ENCODE data around the gene C4orf50. TPM values are rescaled to one million over a fixed set of nuclear protein-coding genes. Genes with fewer than 3 reads are reported as not detected.

C4orf50 gene
- total and polyA plus RNA-seq, 4 donors = under 0.01 to 0.17 TPM; not detected in 2

- TF ChIP-seq GABPA (IDR thresholded peaks at IDR 0.05 in 1 of 2, conservative IDR thresholded peaks at IDR 0.05 in 1 of 2) (no peak), FOXA1 (IDR thresholded peaks at IDR 0.05) (no peak), YY1 (IDR thresholded peaks at IDR 0.05) (no peak)
Observed at GRCh38 chr4:5943561-5943960, 74.7 kb downstream of the C4orf50 start (continued).

GRCh38 chr4:5942947-5943346 lies 75.3 kb downstream of the C4orf50 start:
- peak in 1 of 2 donors; percentile 12 for TF ChIP-seq RXRA (IDR thresholded peaks at IDR 0.05)
- no peak for TF ChIP-seq NR2F2 (IDR thresholded peaks at IDR 0.05)
- peak in 1 of 2 donors; percentile 28 for TF ChIP-seq EGR1 (IDR thresholded peaks at IDR 0.05; ENCODE audit: low read depth in 2 of 2)
- 27% methylated on average over 9 of the region's 9 CpGs for WGBS
- H3K4me3 ChIP-seq (ENCODE audit: low read depth in 1 of 3, low read length in 3 of 3) = no peak overlapping the region
- DNase-seq (ENCODE audit: low spot score) = no peak
- peaks cover 0 to 7% (median 0%) of the 10 kb centered on the region in 4 donors for H3K27me3 ChIP-seq (ENCODE audit: control insufficient read depth in 4 of 4, insufficient read depth in 4 of 4, low read length in 3 of 4)
- no peaks in the 10 kb centered on the region for H3K36me3 ChIP-seq (ENCODE audit: control insufficient read depth in 4 of 4, insufficient read depth in 3 of 4, low read depth in 1 of 4, low read length in 3 of 4)
- no peak overlapping the region for H3K27ac ChIP-seq (ENCODE audit: low read depth in 1 of 2, low read length in 2 of 2)
- peaks cover 0 to 13% (median 3%) of the 10 kb centered on the region in 4 donors for H3K9me3 ChIP-seq (ENCODE audit: control insufficient read depth in 4 of 4, low read length in 3 of 4)
- H3K9ac ChIP-seq (ENCODE audit: low read depth in 1 of 2, low read length in 2 of 2) = no peak overlapping the region
- H3K4me1 ChIP-seq (ENCODE audit: control insufficient read depth in 4 of 4, insufficient read depth in 4 of 4, low read length in 3 of 4) = no peaks in the 10 kb centered on the region

- H3K27me3 ChIP-seq (ENCODE audit: control insufficient read depth in 4 of 4, insufficient read depth in 4 of 4, low read length in 3 of 4) = peaks cover 0 to 9% (median 0%) of the 10 kb centered on the region in 4 donors
- H3K4me3 ChIP-seq (ENCODE audit: low read depth in 1 of 3, low read length in 3 of 3) = no peak overlapping the region
- H3K27ac ChIP-seq (ENCODE audit: low read depth in 1 of 2, low read length in 2 of 2) = no peak overlapping the region
- no peaks in the 10 kb centered on the region for H3K4me1 ChIP-seq (ENCODE audit: control insufficient read depth in 4 of 4, insufficient read depth in 4 of 4, low read length in 3 of 4)
- no peak for TF ChIP-seq ZBTB33 (IDR thresholded peaks at IDR 0.05)
- no peak for TF ChIP-seq FOXA2 (IDR thresholded peaks at IDR 0.05)
- no peak for TF ChIP-seq YY1 (IDR thresholded peaks at IDR 0.05)
- TF ChIP-seq REST (IDR thresholded peaks at IDR 0.05) = no peak
- TF ChIP-seq FOXA1 (IDR thresholded peaks at IDR 0.05) = no peak
- TF ChIP-seq NR2F2 (IDR thresholded peaks at IDR 0.05) = no peak
- TF ChIP-seq HNF4A (conservative IDR thresholded peaks at IDR 0.05) = no peak
- TF ChIP-seq CTCF (IDR thresholded peaks at IDR 0.05; ENCODE audit: low read depth, low read length, missing input control) = no peak
- no peak for TF ChIP-seq EGR1 (IDR thresholded peaks at IDR 0.05; ENCODE audit: low read depth in 2 of 2)
- TF ChIP-seq TAF1 (conservative IDR thresholded peaks at IDR 0.05) = no peak
- no peak for TF ChIP-seq ATF3 (IDR thresholded peaks at IDR 0.05)
- no peak for TF ChIP-seq JUND (IDR thresholded peaks at IDR 0.05)
- TF ChIP-seq RXRA (IDR thresholded peaks at IDR 0.05) = no peak
- H3K9me3 ChIP-seq (ENCODE audit: control insufficient read depth in 4 of 4, low read length in 3 of 4) = peaks cover 0 to 5% (median 3%) of the 10 kb centered on the region in 4 donors
- 50% methylated on average over 6 of the region's 6 CpGs for WGBS
- no peaks in the 10 kb centered on the region for H3K36me3 ChIP-seq (ENCODE audit: control insufficient read depth in 4 of 4, insufficient read depth in 3 of 4, low read depth in 1 of 4, low read length in 3 of 4)
- H3K9ac ChIP-seq (ENCODE audit: low read depth in 1 of 2, low read length in 2 of 2) = no peak overlapping the region
- DNase-seq (ENCODE audit: low spot score) = no peak
Observed at GRCh38 chr4:5941601-5942000, 76.6 kb downstream of the C4orf50 start.
